ENCODE data around the gene PRLR.

Gene PRLR

DNA sequence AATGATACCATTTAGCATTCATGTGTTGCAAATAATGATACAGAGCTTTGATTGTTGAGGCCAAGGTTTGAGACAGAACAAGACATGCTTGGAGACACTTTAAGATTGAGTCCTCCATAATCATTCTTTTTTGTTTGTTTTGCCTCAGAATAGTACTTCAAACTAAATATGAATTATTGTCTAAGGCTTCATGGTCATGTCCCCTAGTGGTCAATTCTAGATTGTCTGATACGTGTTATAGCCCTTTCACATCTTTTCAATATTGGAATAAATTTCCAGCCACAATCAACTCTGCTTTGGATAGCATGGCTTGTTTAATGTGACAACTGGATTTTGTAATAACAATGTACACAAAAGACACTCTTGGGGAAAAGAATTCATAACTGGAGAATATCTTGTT lies 64.2 kb downstream of the PRLR start:
- peak; percentile 26 for TF ChIP-seq CTCF (IDR thresholded peaks at IDR 0.05; ENCODE audit: low read depth, low read length, poor library complexity, severe bottlenecking)
- no peak for TF ChIP-seq EZH2phosphoT487 (IDR thresholded peaks at IDR 0.05; ENCODE audit: borderline replicate concordance, low read length)
- Histone ChIP-seq H3K4me3 (ENCODE audit: low read length) (no peak overlapping the region), H4K20me1 (ENCODE audit: control insufficient read depth, insufficient read depth, low read depth, low read length) (no peaks in the 10 kb centered on the region)

GRCh38 chr5:35164860-35165542 lies 65.3 kb downstream of the PRLR start:
- Histone ChIP-seq H3K4me3 (ENCODE audit: low read length) (no peak overlapping the region), H3K27me3 (ENCODE audit: control insufficient read depth, low read length) (no peaks in the 10 kb centered on the region), H4K20me1 (ENCODE audit: control insufficient read depth, insufficient read depth, low read depth, low read length) (no peaks in the 10 kb centered on the region), H3K4me1 (ENCODE audit: control insufficient read depth, low read length) (no peaks in the 10 kb centered on the region), H3K36me3 (ENCODE audit: control insufficient read depth, low read length) (no peaks in the 10 kb centered on the region), H3K9me3 (ENCODE audit: control insufficient read depth, insufficient read depth, low read length) (no peaks in the 10 kb centered on the region), H3K27ac (ENCODE audit: low read depth, low read length) (no peak overlapping the region), H3K4me2 (ENCODE audit: low read length) (no peak overlapping the region), H3F3A (ENCODE audit: control insufficient read depth, insufficient read depth) (no peaks in the 10 kb centered on the region), H3K9me2 (replicated peaks; ENCODE audit: control insufficient read depth, low read length) (no peaks in the 10 kb centered on the region), H3K79me2 (ENCODE audit: control insufficient read depth, low read length) (no peaks in the 10 kb centered on the region)
- TF ChIP-seq CTCF (IDR thresholded peaks at IDR 0.05; ENCODE audit: low read depth, low read length, poor library complexity, severe bottlenecking) = no peak
- no peak for TF ChIP-seq EZH2phosphoT487 (IDR thresholded peaks at IDR 0.05; ENCODE audit: borderline replicate concordance, low read length)

More for the DNA sequence above, 64.2 kb downstream of the PRLR start:
- no peaks in the 10 kb centered on the region for H3K9me2 ChIP-seq (replicated peaks; ENCODE audit: control insufficient read depth, low read length)
- no peaks in the 10 kb centered on the region for H3K79me2 ChIP-seq (ENCODE audit: control insufficient read depth, low read length)
- H3K4me2 ChIP-seq (ENCODE audit: low read length) = no peak overlapping the region
- no peaks in the 10 kb centered on the region for H3K9me3 ChIP-seq (ENCODE audit: control insufficient read depth, insufficient read depth, low read length)
- no peaks in the 10 kb centered on the region for H3K27me3 ChIP-seq (ENCODE audit: control insufficient read depth, low read length)
- H3K27ac ChIP-seq (ENCODE audit: low read depth, low read length) = no peak overlapping the region
- H3F3A ChIP-seq (ENCODE audit: control insufficient read depth, insufficient read depth) = no peaks in the 10 kb centered on the region
- no peaks in the 10 kb centered on the region for H3K4me1 ChIP-seq (ENCODE audit: control insufficient read depth, low read length)
- H3K36me3 ChIP-seq (ENCODE audit: control insufficient read depth, low read length) = no peaks in the 10 kb centered on the region

GRCh38 chr5:35163710-35164033 lies 66.6 kb downstream of the PRLR start:
- Histone ChIP-seq H3K9me2 (replicated peaks; ENCODE audit: control insufficient read depth, low read length) (no peaks in the 10 kb centered on the region), H3F3A (ENCODE audit: control insufficient read depth, insufficient read depth) (no peaks in the 10 kb centered on the region), H3K36me3 (ENCODE audit: control insufficient read depth, low read length) (no peaks in the 10 kb centered on the region), H3K4me2 (ENCODE audit: low read length) (no peak overlapping the region), H3K27me3 (ENCODE audit: control insufficient read depth, low read length) (no peaks in the 10 kb centered on the region), H4K20me1 (ENCODE audit: control insufficient read depth, insufficient read depth, low read depth, low read length) (no peaks in the 10 kb centered on the region), H3K27ac (ENCODE audit: low read depth, low read length) (no peak overlapping the region), H3K9me3 (ENCODE audit: control insufficient read depth, insufficient read depth, low read length) (no peaks in the 10 kb centered on the region), H3K79me2 (ENCODE audit: control insufficient read depth, low read length) (no peaks in the 10 kb centered on the region), H3K4me3 (ENCODE audit: low read length) (no peak overlapping the region), H3K4me1 (ENCODE audit: control insufficient read depth, low read length) (no peaks in the 10 kb centered on the region)
- TF ChIP-seq CTCF (IDR thresholded peaks at IDR 0.05; ENCODE audit: low read depth, low read length, poor library complexity, severe bottlenecking) (no peak), EZH2phosphoT487 (IDR thresholded peaks at IDR 0.05; ENCODE audit: borderline replicate concordance, low read length) (no peak)

Data from DOHH2 (cell line).